Vagina (tissue), 2 donors: ENCODE data around the gene PCIF1.

Source experiments
- CTCF ChIP-seq, 3 experiments: fragments of 450-650 bp in 2 of 3; fragments of 200-600 bp in 1 of 3; sonication (generic) in 1 of 3; IDR thresholded peaks; one replicate each; pipeline ENCODE4 v1.5.1; 2017 to 2019; ENCODE audit warnings: antibody characterized with exemption in 3 of 3, mild to moderate bottlenecking in 2 of 3, moderate library complexity in 2 of 3
- POLR2A ChIP-seq, 2 donors: fragments of 450-650 bp; IDR thresholded peaks; one replicate each; pipeline ENCODE4 v1.6.1; 2017; ENCODE audit warnings: antibody characterized with exemption in 2 of 2, mild to moderate bottlenecking in 2 of 2, moderate library complexity in 2 of 2
- POLR2AphosphoS5 ChIP-seq, 2 donors: sonication (generic); formaldehyde crosslinking; IDR thresholded peaks; one replicate each; pipeline ENCODE4 v1.9.0; 2017; ENCODE audit warnings: antibody characterized with exemption in 2 of 2, mild to moderate bottlenecking in 2 of 2, low read depth in 1 of 2; ENCODE audit not compliant: insufficient read depth in 1 of 2

DNA sequence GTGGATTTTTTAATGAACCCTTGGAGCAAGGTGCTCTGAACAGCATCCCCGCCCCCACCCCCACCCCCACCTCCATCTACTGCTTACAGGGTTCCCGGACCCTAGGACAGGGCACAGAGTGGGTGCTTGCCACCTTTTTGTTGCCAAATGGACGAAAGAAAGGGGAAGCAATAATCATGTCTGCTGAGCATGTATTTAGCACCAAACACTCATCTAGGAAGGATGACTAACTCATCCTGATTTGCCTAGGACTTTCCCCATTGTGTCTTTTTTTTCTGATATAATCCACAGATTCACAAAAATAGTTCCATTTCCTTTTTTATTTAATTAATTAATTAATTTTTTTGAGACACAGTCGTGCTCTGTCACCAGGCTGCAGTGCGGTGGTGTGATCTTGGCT is 21.4 kb upstream of the PCIF1 start:
- TF ChIP-seq CTCF (IDR thresholded peaks at IDR 0.05) (no peak), POLR2A (IDR thresholded peaks at IDR 0.05) (no peak), POLR2AphosphoS5 (IDR thresholded peaks at IDR 0.05; ENCODE audit: insufficient read depth in 1 of 2, low read depth in 1 of 2) (no peak)
